SK-N-SH (cell line): Measurements from ENCODE around the gene COBL. TPM values are rescaled to one million over a fixed set of nuclear protein-coding genes. Genes with fewer than 3 reads are reported as not detected.

Experiments used
- CTCF ChIA-PET: fragments of 300-600, 350-600 bp; formaldehyde crosslinking; extraction: SDS; loops from one replicate; lab custom pipeline; 2021; lab: Yijun Ruan, JAX
- POLR2A ChIA-PET: fragments of 350-600 bp; sonication (Branson Sonifier 250); formaldehyde crosslinking; extraction: SDS; loops from one replicate; lab custom pipeline; 2020; ENCODE audit warnings: antibody characterized with exemption, inconsistent platforms; lab: Yijun Ruan, JAX
- DNase-seq: peaks from one replicate; pipeline ENCODE4 v3.0.0; 2012
- H2AFZ ChIP-seq: fragments of 200-600 bp; sonication (generic); 2 replicates; pipeline ENCODE4 v1.8.1; 2016; ENCODE audit warnings: antibody characterized with exemption, mild to moderate bottlenecking, low read depth
- H3F3A ChIP-seq: fragments of 200-600 bp; sonication (generic); replicated peaks from 2 replicates; pipeline ENCODE3; 2016; ENCODE audit warnings: antibody characterized with exemption, mild to moderate bottlenecking; ENCODE audit not compliant: insufficient read depth
- H3K27ac ChIP-seq, 2 experiments: fragments of 200-500 bp in 1 of 2; fragments of 200-600 bp in 1 of 2; sonication (Bioruptor generic) in 1 of 2; sonication (generic), shearing (Covaris generic) in 1 of 2; 2 replicates each; pipeline versions ENCODE4 v1.5.1 to v1.6.1; 2014 to 2016; ENCODE audit warnings: low read depth in 2 of 2, inconsistent platforms in 1 of 2, low read length in 1 of 2, mild to moderate bottlenecking in 1 of 2, mixed read lengths in 1 of 2
- H3K27me3 ChIP-seq: fragments of 200-600 bp; sonication (generic), shearing (Covaris generic); 2 replicates; pipeline ENCODE4 v1.6.1; 2016; ENCODE audit warnings: mixed run types; ENCODE audit not compliant: insufficient read depth
- H3K36me3 ChIP-seq, 2 experiments: fragments of 200-500 bp in 1 of 2; fragments of 200-600 bp in 1 of 2; sonication (Bioruptor generic) in 1 of 2; sonication (generic) in 1 of 2; replicated peaks in 1 of 2; 2 replicates each; pipeline versions ENCODE3 to v1.5.1; 2014 to 2016; ENCODE audit warnings: low read length in 1 of 2, mild to moderate bottlenecking in 1 of 2; ENCODE audit not compliant: insufficient read depth in 2 of 2, control insufficient read depth in 1 of 2
- H3K4me1 ChIP-seq, 2 experiments: fragments of 200-500 bp in 1 of 2; fragments of 200-600 bp in 1 of 2; sonication (Bioruptor generic) in 1 of 2; sonication (generic), shearing (Covaris generic) in 1 of 2; 2 replicates each; pipeline versions ENCODE4 v1.5.1 to v1.6.1; 2014 to 2016; ENCODE audit warnings: low read depth in 1 of 2, low read length in 1 of 2, mixed run types in 1 of 2; ENCODE audit not compliant: insufficient read depth in 2 of 2, control insufficient read depth in 1 of 2
- H3K4me2 ChIP-seq: fragments of 200-600 bp; sonication (generic), shearing (Covaris generic); 2 replicates; pipeline ENCODE4 v1.6.1; 2017; ENCODE audit warnings: mixed run types
- H3K4me3 ChIP-seq, 2 experiments: fragments of 200-500 bp in 1 of 2; fragments of 200-600 bp in 1 of 2; sonication (Bioruptor generic) in 1 of 2; sonication (generic), shearing (Covaris generic) in 1 of 2; 2 replicates each; pipeline versions ENCODE4 v1.5.1 to v1.8.1; 2014 to 2016; ENCODE audit warnings: low read depth in 2 of 2, inconsistent platforms in 1 of 2, low read length in 1 of 2, mild to moderate bottlenecking in 1 of 2, mixed read lengths in 1 of 2, moderate library complexity in 1 of 2
- H3K79me2 ChIP-seq: fragments of 200-600 bp; sonication (generic); 2 replicates; pipeline ENCODE4 v1.8.1; 2017; ENCODE audit warnings: mild to moderate bottlenecking; ENCODE audit not compliant: insufficient read depth
- H3K9ac ChIP-seq: fragments of 200-600 bp; sonication (generic); 2 replicates; pipeline ENCODE4 v1.6.1; 2017; ENCODE audit warnings: mixed run types
- H3K9me2 ChIP-seq: fragments of 200-600 bp; sonication (generic); 2 replicates; pipeline ENCODE4 v1.6.1; 2017; ENCODE audit warnings: mixed run types
- H3K9me3 ChIP-seq: fragments of 200-600 bp; sonication (generic); 2 replicates; pipeline ENCODE4 v1.6.1; 2017; ENCODE audit warnings: mixed run types, mild to moderate bottlenecking, moderate library complexity
- H4K20me1 ChIP-seq: fragments of 200-600 bp; sonication (generic); 2 replicates; pipeline ENCODE4 v1.6.1; 2017; ENCODE audit warnings: mild to moderate bottlenecking, mixed run types; ENCODE audit not compliant: insufficient read depth
- CHD2 ChIP-seq: fragments of 150-350 bp; IDR thresholded peaks from 2 replicates; pipeline ENCODE4 v1.6.1; 2018; ENCODE audit warnings: low read length; ENCODE audit not compliant: partially characterized antibody
- ELF1 ChIP-seq: IDR thresholded peaks from 2 replicates; pipeline ENCODE4 v1.4.0; 2012
- FOXM1 ChIP-seq: IDR thresholded peaks from 2 replicates; pipeline ENCODE4 v1.4.0; 2012; ENCODE audit warnings: low read depth, mild to moderate bottlenecking
- GABPA ChIP-seq: IDR thresholded peaks from 2 replicates; pipeline ENCODE4 v1.4.0; 2012; ENCODE audit warnings: low read depth, mild to moderate bottlenecking
- GATA2 ChIP-seq: sonication (generic); formaldehyde crosslinking; IDR thresholded peaks from 2 replicates; pipeline ENCODE4 v1.5.0; 2020; ENCODE audit warnings: mild to moderate bottlenecking, missing genetic modification reagents
- JUND ChIP-seq: IDR thresholded peaks from 2 replicates; pipeline ENCODE4 v1.4.0; 2012
- MXI1 ChIP-seq: IDR thresholded peaks from 2 replicates; pipeline ENCODE4 v1.6.1; 2012; ENCODE audit warnings: mild to moderate bottlenecking, low read depth, low read length, improper control_type of control experiment
- RXRA ChIP-seq: IDR thresholded peaks from 2 replicates; pipeline ENCODE4 v1.4.0; 2012; ENCODE audit warnings: low read depth, mild to moderate bottlenecking, borderline replicate concordance
- SIN3A ChIP-seq: IDR thresholded peaks from 2 replicates; pipeline ENCODE4 v1.6.1; 2012; ENCODE audit warnings: low read depth, mild to moderate bottlenecking, low read length, moderate library complexity, borderline replicate concordance
- YY1 ChIP-seq: IDR thresholded peaks from 2 replicates; pipeline ENCODE4 v1.4.0; 2012; ENCODE audit warnings: low read depth, mild to moderate bottlenecking
- WGBS: methylation state at CpG from one replicate; pipeline ENCODE4 v1.1.6; 2017; ENCODE audit warnings: low lambda C conversion rate; 5-methylcytosine and 5-hydroxymethylcytosine counted together
- polyA plus RNA-seq, 3 experiments: library from polyadenylated mRNA; depleted of rRNA; stranded (reverse); fragments of >200 nt; gene quantifications; 2 replicates each; pipeline ENCODE4 v1.2.3, GENCODE V29; 2012
- TF ChIP-seq, protein P1 (sequence below): fragments of 200-600 bp; sonication (generic); IDR thresholded peaks from 2 replicates; pipeline ENCODE4 v1.6.1; 2017; ENCODE audit warnings: antibody characterized with exemption, mild to moderate bottlenecking, moderate library complexity
- TF ChIP-seq, protein P2 (sequence below): IDR thresholded peaks from 2 replicates; pipeline ENCODE4; 2012
- TF ChIP-seq, protein P3 (sequence below): IDR thresholded peaks from 2 replicates; pipeline ENCODE4 v1.6.1; 2012; ENCODE audit warnings: mild to moderate bottlenecking, low read depth, low read length, moderate library complexity

COBL gene
- polyA plus RNA-seq, 1 of the 3 experiments (the other 2 are of a cell fraction): under 0.01 TPM

DNA sequence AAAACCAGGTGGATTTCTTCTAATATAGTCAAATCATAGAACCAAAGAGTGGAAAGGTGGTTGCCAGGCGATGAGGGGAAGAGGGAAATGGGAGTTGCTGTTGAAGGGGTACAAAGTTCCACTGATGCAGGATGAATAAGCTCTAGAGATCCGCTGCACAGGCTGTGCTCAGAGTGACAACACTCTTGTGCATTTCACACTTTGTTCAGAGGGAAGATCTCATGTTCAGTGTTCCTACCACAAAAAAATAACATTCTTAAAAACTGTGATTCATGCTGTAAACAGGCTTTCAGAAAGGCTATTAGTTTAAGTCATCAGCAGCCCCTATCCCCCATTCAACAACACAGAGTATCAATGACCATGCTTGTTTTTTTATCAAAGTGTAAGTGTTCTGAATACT lies 213.8 kb downstream of the COBL start:
- CTCF ChIA-PET: no interaction called here
- Histone ChIP-seq H3K4me2 (no peak overlapping the region), H3K79me2 (no peaks in the 10 kb centered on the region), H3K9me3 (peaks cover 11% of the 10 kb centered on the region), H2AFZ (no peak overlapping the region), H3K9ac (no peak overlapping the region), H4K20me1 (no peaks in the 10 kb centered on the region), H3K9me2 (no peaks in the 10 kb centered on the region), H3K36me3 (no peaks in the 10 kb centered on the region), H3K27me3 (peaks cover 44% of the 10 kb centered on the region), H3K27ac (no peak overlapping the region), H3K4me1 (no peaks in the 10 kb centered on the region), H3K4me3 (no peak overlapping the region), H3F3A (no peaks in the 10 kb centered on the region)
- TF ChIP-seq FOXM1 (no peak), GATA2 (CRISPR knock-in tag) (no peak), RXRA (no peak), SIN3A (no peak), CHD2 (no peak), ELF1 (no peak), JUND (no peak), GABPA (no peak), MXI1 (no peak), YY1 (no peak)
- TF ChIP-seq, protein P1, sequence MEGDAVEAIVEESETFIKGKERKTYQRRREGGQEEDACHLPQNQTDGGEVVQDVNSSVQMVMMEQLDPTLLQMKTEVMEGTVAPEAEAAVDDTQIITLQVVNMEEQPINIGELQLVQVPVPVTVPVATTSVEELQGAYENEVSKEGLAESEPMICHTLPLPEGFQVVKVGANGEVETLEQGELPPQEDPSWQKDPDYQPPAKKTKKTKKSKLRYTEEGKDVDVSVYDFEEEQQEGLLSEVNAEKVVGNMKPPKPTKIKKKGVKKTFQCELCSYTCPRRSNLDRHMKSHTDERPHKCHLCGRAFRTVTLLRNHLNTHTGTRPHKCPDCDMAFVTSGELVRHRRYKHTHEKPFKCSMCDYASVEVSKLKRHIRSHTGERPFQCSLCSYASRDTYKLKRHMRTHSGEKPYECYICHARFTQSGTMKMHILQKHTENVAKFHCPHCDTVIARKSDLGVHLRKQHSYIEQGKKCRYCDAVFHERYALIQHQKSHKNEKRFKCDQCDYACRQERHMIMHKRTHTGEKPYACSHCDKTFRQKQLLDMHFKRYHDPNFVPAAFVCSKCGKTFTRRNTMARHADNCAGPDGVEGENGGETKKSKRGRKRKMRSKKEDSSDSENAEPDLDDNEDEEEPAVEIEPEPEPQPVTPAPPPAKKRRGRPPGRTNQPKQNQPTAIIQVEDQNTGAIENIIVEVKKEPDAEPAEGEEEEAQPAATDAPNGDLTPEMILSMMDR: no peak
- TF ChIP-seq, protein P2, sequence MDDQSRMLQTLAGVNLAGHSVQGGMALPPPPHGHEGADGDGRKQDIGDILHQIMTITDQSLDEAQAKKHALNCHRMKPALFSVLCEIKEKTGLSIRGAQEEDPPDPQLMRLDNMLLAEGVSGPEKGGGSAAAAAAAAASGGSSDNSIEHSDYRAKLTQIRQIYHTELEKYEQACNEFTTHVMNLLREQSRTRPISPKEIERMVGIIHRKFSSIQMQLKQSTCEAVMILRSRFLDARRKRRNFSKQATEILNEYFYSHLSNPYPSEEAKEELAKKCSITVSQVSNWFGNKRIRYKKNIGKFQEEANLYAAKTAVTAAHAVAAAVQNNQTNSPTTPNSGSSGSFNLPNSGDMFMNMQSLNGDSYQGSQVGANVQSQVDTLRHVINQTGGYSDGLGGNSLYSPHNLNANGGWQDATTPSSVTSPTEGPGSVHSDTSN: no peak
- TF ChIP-seq, protein P3, sequence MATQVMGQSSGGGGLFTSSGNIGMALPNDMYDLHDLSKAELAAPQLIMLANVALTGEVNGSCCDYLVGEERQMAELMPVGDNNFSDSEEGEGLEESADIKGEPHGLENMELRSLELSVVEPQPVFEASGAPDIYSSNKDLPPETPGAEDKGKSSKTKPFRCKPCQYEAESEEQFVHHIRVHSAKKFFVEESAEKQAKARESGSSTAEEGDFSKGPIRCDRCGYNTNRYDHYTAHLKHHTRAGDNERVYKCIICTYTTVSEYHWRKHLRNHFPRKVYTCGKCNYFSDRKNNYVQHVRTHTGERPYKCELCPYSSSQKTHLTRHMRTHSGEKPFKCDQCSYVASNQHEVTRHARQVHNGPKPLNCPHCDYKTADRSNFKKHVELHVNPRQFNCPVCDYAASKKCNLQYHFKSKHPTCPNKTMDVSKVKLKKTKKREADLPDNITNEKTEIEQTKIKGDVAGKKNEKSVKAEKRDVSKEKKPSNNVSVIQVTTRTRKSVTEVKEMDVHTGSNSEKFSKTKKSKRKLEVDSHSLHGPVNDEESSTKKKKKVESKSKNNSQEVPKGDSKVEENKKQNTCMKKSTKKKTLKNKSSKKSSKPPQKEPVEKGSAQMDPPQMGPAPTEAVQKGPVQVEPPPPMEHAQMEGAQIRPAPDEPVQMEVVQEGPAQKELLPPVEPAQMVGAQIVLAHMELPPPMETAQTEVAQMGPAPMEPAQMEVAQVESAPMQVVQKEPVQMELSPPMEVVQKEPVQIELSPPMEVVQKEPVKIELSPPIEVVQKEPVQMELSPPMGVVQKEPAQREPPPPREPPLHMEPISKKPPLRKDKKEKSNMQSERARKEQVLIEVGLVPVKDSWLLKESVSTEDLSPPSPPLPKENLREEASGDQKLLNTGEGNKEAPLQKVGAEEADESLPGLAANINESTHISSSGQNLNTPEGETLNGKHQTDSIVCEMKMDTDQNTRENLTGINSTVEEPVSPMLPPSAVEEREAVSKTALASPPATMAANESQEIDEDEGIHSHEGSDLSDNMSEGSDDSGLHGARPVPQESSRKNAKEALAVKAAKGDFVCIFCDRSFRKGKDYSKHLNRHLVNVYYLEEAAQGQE: no peak
- 29% methylated on average over 2 of the region's 2 CpGs for WGBS
- DNase-seq: no peak
- POLR2A ChIA-PET: no interaction called here
